Activated CD4-positive, alpha-beta T cell treated with anti-CD3 and anti-CD28 coated beads, Interleukin-2, amount 50 U/mL, for 24 hours (primary cell): ENCODE data around the gene KLHL22.
A peak's percentile ranks its signal among the peaks of the same experiment; 100 is the strongest.
"Not testable (repeated sequence)": the region's sequence is repeated elsewhere in the genome, so short reads cannot be mapped to it uniquely, and the experiment has no call there.

ENCODE experiments used
- DNase-seq, 2 donors: peaks; one replicate each; pipeline ENCODE4 v3.0.0-alpha.2; 2020; ENCODE audit warnings: low read depth in 1 of 2, low spot score in 1 of 2

KLHL22 gene

DNA sequence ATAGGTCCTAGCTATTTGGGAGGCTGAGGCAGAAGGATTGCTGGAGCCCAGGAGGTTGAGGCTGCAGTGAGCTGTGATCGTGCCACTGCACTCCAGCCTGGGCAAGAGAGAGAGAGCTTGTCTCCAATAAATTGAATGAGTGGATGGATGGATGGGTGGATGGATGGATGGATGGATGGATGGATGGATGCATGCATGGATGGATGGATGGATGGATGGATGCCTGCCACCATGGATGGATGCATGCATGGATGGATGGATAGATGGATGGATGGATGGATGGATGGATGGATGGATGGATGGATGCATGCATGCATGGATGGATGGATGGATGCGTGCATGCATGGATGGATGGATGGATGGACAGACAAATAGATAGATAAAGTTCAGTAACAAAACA, 25.1 kb downstream of the KLHL22 start:
- not testable (repeated sequence) for DNase-seq

DNA sequence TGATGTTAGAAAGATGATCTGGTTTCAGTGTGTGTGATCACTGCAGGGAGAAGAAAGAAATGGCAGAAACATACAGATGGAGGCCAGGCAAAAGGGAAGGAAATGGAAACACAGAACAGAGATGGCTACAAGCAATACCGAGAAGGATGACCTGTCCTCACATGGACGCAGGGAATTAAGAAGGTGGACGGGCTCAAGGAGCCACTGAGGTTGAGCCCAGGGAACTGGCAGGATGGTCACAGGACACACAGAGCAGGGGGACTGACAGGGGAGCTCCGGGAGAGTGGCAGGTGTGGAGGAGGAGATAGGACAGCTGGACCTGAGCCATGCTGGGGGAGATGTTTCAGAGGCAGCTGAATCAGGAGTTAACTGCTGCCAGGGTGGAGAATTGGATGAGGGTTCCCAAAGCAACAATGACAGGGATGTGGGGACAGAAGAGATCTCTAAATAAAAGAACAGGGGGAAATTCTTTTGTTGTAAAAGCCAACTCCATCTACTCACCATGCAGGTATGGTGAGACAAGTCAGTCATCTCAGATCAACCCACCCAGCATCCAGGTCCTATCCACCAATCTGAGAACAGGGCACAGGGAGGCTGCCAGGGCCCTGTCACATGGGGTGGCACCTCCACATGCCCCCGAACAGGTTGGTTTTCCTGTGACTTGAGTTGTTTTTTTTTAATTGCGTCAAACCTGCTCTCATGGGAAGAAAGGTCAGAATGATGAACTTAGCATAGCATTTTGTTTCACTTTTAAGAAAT, 26.3 kb downstream of the KLHL22 start:
- no peak for DNase-seq

DNA sequence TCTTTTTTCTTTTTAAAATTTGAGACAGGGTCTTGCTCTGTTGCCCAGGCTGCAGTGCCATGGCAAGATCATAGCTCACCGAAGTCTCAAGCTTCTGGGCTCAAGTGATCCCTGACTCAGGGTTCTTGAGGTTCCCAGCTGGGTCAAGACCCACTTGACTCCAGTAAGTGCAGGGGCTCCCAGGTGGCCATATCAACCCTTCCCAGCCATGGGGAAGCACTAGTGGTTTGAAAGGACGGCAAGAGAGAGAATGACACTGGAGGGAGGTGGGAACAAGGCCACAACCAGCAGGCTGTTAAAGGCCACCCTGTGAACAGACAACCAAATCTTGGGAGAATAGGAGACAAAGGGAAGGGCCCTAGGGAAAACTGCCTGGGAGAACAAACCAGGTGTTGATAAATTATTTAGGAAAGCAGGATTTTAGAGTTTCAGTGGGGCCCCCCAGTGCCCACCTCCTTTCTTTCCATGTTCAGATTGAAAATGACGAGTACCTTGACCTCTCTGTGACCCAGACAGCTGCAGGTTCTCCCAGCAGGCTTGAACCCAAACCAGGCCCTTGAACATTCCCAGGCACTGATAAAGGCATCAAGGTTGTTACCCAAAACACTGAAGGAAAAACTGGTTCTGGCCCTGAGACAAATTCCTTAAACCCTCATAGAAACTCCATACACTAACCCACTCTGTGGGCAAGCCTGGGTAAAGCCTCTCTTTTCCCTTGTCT, 28.8 kb downstream of the KLHL22 start:
- DNase-seq = no peak

DNA sequence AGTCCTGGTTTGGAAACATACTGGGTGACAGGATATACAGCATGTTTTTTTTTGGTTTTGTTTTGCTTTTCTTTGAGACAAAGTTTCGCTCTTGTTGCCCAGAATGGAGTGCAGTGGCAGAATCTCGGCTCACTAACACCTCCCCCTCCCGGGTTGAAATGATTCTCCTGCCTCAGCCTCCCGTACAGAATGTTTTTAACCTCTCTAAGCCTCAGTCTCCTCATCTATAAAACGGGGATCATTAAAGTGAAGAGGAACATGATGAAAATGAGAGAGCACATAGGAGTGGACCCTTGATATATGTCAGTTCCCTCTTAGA, 29.9 kb downstream of the KLHL22 start:
- DNase-seq = no peak

DNA sequence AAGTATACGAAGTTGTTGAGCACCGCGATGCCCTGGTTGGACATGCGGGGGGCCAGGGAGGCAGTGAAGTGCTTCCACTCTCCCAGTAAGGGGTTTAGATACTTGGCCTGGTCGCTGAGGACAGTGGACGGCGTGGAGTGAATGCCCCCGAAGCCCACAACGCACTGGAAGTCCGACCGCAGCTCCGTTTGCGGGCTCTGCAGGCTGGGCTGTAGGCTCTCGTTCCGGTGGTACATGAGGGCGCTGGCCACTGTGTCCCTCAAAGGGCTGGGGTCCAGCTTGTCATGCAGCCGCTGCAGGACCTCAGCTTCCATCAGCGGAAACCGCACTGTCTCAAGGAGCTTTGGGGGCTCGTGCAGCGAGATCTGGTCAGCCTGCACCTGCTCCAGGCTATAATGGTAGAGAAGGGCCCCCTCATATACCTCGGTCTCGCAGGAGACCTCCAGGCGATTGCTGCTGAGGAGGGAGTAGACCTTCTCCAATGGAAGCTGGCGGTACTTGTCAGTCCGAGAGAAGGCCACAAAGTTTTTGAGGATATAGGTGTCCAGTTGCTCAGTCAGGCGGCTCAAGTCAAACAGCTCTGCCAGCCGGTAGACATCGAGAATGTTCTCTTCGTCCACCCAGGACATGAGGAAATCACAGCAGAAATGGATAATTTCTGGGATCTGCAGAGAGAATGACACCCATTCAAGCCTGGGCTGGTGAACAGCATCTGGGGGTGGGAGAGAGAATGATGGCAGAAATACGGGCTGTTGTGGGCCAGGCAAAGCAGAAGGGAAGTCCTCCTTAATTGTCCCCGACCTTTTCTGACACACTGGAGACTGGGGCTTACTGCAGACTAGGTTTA, 30.5 kb downstream of the KLHL22 start:
- DNase-seq = no peak

DNA sequence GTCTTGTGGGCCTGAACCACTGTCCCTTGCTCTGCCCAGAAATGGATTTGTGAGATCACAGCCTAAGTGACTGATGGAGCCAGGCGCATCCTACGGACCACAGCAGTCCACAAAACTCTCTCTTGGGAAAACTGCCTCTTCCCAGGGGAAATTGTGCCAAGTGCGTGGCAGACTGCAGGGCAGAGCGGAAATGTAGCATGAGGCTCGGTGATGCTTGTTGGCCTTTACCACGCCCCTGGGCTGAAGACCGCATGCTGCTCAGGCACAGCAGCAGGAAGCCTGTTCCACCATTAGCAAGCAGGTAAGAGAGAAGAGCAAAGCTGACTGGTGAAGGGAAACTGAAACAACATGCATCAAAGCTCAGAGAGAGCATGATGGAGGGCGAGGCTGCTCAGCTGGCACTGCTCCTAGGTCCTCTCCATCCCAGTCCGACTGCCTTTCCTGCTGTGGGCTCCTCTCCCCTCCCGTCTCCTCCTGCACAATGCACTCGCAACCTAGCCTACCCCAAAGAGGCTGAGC, 31.4 kb downstream of the KLHL22 start:
- peak; percentile 26 to 42 for DNase-seq

DNA sequence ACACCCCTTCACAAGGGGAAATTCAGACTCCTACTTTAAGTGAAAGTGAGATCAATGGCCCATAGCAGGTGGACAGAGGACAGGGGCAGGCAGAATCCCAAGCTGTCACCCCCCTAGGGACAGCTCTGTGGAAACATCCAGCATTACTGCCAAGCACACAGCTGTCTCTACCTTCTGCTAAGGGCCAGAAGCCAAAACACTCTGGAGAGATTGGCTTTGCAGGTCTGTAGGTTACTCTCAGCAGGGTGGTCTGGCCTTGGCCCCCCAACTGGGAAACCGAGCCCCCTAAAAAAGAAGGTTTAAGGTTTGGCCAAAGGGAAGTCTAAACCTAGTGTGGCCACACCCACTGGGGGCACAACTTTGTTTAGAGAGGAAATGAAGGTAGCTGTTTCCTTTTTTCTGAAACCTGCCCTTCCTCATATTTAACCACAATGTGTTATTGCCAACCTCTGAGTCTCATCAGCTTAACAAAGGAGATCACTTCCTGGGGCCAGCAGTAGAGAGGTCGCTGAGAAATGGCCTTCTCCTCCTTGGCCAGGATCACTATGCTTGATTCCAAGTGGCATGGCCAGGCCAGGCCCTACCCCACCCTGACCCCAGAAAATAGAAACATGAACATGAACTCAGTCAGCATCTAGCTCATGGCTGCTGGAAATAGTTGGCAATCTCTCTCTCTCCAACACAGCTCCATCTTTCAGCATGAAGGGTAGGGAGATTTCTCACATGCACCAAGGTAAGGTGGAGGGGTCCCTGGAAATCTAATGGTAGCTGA, 32.1 kb downstream of the KLHL22 start:
- DNase-seq = no peak

DNA sequence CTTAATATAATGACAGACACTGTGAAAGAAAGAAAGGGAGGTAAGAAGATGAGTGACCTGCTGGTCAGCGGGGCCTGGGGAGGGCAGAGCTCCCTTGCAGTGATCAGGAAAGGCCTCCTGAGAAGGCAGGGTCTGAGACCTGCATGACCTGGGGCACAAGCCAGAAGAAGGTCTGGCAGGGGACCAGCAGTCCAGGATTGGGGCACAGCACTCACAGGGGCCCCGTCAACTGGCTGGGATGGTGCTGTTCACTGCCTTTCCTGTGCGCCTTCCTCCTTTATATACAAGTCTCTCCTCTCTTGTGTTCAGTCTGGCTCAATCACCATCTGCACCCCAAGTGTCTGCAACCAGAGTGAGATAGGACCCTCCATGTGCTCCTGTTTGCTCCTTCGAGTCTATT, 35.7 kb downstream of the KLHL22 start:
- DNase-seq = no peak

DNA sequence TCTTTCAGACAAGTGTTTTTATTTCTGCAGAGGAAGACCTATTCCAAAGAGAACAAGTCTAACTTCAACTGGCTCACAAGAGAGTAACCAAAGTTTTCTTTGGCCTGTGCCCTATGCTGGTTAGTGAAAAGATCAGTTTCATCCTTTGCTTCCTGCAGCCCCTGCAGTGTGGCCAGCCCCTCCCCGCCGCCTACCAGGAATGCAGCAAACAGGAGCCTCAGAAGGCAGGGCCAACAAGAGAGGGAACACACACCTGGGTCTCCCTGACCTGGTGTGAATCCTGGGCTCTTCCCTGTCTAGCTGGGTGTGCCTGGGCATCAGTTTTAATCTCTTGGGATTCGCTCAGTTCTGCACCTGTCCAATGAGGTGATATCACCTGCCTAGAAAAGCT, 36.4 kb downstream of the KLHL22 start:
- DNase-seq = no peak

DNA sequence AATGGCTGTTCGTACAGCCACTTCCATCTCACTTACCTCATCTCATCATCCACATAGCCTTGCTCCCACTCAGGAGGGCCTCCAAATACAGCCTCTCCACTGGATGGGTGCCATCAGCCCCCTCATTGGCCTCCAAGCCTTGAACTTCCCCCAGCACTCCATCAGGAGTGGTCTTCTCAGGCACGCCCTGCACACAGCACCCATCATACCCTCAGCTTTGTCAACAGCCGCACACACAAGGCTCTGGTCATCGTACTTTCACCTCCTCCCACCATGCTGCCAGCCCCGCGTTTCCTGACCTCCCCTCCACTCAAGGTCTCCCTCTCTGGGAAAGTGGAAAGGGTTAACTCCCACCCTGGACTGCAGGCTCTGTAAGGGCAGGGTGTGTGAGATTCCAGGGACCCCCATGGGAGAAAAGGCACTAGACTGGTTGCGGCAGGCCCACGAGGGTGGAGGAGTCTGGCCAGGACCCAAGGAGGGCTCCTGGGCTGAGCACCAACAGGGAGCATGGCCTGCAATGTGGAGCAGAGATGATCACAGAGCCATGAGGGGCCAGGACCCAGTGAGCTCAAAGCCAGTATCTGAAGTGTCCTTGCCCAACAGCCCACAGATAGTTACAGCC, 37.0 kb downstream of the KLHL22 start:
- no peak for DNase-seq

DNA sequence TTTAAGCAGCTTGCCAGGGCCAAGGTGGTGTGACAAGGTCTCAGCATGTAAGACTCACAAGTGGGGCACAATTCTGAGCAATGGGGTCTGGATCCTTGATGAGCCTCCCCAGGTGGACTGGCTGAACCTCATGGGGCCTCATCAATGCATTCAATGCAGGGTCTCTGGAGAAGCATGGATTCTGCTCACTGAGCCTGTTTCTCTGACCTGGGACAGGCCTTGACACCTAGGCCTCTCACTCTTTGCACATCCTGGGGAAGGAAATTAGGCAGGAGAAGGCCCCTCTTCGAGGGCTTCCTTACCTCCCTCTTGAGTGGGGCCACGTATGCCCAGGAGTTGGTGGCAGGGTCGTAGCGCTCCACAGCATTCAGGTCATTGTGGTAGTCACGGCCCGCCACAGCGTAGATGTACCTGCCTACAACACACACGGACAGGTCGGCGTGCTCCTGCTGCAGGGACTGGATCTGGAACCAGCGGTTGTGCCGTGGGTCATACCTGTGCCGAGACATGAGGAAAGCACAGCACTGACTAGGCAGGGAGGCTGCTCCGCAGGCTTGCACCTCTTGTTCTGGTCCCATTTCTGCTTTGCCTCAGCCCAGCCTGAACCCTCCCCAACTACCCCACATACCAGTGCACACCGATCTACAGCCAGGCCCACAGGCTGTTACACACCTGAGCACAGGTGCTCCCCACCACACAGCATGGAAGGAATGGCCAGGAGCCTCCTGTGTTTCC, 37.9 kb downstream of the KLHL22 start:
- DNase-seq = no peak

DNA sequence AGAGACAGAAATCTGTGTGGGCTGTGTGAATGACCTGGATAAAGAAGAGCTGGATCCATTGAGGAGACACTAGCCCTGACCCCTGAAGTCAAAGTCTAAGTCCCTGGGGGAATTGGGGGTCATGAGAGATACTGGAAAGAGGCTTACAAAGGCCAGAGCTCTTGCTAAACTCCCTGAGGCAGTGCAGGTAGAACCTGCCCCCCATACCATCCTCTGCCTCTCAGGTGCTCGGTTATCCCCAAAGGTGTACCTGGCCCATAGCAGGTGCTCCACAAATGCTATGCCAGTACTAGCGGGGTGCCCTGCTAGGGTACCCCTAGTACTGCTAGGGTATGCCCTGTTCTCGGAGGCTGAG, 38.9 kb downstream of the KLHL22 start:
- no peak for DNase-seq

DNA sequence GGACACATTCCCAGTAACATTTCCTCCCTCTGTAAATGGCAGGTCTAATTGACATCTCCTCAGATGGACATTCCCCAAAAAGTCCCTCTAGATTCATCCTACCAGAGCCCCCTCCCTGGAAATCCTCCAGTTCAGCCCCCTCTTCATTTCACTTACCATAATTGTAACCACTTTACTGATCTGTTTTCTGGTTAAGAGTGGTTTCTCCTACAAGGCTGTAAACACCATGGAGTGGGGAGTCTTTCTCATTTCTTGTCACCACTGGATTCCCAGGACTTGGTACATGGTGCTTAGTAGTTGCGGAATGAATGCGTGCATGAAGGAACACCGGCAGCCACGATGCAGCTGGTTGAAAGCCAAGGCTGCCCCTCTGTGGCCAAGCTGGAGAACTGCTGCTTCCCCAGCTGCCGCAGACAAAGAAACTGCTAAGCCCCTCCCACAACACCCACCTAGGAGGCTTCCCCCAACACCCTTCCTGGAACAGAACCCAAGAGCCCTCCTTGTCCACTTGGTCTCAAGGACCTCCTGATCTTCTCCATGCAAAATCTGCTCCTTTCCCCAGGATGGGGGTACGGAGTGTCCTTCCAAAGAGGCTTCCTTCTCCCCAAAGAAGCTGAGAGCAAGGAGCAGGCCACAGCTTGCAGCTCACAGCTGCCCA, 39.4 kb downstream of the KLHL22 start:
- peak; percentile 48 to 67 for DNase-seq

DNA sequence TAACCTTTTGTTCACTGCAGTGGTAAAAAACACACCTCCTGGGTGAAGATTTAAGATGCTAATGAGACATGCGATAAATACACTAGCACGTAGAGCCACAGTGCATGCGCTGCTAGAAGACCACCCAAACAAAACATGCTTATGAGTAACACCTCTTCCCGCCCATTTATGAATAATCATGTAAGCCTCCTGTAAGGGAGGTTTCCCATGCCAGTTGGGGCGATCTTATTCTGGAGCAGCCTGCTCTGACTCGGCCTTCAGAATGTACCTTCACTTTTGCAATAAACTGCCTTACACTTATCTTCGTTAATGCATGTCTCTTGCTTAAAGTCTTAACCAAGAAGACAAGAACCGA, 39.9 kb downstream of the KLHL22 start:
- DNase-seq = no peak

DNA sequence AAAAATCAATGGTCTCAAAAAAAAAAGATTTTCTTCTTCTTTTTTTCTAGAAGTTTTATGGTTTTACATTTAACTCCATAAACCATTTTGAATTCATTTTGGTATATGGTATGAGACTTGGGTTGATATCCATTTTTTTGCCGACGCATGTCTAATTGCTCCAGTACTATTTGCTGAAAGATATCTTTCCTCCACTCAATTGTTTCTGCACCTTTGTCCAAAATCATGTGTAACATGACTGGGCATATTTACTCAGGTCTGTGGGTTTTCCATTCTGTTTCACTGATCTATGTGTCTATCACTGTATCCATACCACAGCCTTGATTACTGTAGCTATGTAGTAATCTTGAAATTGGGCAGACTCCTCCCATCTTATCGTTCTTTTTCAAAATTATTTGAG, 42.4 kb downstream of the KLHL22 start:
- no peak for DNase-seq

DNA sequence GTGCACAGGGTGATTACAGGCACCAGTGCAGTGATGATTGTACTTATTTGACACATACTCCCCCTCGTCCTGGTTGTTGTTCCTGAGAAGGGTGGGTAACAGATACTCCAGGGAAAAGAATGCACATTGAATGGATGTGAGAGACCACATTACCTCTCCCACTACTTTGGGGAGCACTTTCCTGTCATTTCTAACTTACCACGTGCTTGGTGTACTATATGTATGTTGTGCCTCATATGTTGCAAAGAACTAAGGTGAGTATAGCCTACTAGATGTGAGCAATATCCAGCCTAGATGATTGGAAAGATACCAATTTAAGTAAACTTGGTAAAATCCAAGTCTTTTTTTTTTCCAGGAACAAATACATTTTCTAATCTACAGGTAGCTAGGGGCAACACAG, 43.7 kb downstream of the KLHL22 start:
- no peak for DNase-seq

DNA sequence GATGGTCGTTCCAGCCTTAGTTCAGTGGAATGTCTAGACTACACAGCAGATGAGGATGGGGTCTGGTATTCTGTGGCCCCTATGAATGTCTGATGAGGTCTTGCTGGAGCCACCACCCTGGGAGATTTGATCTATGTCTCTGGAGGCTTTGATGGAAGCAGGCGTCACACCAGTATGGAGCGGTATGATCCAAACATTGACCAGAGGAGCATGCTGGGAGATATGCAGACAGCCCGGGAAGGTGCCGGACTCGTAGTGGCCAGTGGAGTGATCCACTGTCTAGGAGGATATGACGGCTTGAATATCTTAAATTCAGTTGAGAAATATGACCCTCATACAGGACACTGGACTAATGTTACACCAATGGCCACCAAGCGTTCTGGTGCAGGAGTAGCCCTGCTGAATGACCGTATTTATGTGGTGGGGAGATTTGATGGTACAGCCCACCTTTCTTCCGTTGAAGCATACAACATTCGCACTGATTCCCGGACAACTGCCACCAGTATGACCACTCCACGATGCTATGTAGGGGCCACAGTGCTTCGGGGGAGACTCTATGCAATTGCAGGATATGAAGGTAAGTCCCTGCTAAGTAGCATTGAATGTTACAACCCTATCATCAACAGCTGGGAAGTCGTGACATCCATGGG, 44.3 kb downstream of the KLHL22 start:
- not testable (repeated sequence) for DNase-seq

DNA sequence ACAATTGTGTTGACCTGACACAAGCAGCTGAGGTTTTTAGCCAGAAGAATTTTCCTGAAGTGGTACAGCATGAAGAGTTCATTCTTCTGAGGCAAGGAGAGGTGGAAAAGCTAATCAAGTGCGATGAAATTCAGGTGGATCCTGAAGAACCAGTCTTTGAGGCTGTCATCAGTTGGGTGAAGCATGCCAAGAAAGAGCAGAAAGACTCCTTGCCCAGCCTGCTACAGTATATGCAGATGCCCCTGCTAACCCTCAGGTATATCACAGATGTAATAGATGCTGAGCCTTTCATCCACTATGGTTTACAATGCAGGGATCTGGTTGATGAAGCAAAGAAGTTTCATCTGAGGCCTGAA, 45.1 kb downstream of the KLHL22 start:
- no peak for DNase-seq
